ENCODE measurements around the gene SH3GL1.

Gene SH3GL1

GRCh38 chr19:4338441-4339355 lies 61.6 kb downstream of the SH3GL1 start, which contains the start of gene STAP2:
TSS of gene STAP2 (minus strand) at chr19:4338827. CDS start at chr19:4338753, 74 bp downstream.
- peak; percentile 40 for DNase-seq

GRCh38 chr19:4337906-4338440 lies 62.4 kb downstream of the SH3GL1 start:
- no peak for DNase-seq

- DNase-seq: no peak
Observed at GRCh38 chr19:4334929-4335570, 65.3 kb downstream of the SH3GL1 start.

DNA sequence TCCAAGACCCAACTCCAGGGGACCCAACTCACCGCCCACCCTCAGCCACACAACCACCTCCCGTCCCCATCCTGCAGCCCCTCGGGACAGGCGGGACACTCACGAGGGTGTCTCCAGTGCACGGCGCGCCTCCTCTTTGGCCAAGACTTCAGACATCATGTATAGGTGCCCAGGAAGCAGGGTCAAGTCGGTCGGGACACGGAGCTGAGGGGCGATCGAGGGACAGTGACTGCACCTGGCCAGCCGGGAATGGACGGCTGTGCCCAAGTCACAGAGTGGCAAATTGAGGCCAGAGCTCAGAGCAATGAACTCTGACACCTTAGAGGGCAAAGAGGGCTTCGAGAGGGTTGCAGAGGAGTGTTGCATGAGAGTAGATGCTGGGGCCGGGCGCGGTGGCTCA lies 70.5 kb downstream of the SH3GL1 start:
- DNase-seq: no peak

DNA sequence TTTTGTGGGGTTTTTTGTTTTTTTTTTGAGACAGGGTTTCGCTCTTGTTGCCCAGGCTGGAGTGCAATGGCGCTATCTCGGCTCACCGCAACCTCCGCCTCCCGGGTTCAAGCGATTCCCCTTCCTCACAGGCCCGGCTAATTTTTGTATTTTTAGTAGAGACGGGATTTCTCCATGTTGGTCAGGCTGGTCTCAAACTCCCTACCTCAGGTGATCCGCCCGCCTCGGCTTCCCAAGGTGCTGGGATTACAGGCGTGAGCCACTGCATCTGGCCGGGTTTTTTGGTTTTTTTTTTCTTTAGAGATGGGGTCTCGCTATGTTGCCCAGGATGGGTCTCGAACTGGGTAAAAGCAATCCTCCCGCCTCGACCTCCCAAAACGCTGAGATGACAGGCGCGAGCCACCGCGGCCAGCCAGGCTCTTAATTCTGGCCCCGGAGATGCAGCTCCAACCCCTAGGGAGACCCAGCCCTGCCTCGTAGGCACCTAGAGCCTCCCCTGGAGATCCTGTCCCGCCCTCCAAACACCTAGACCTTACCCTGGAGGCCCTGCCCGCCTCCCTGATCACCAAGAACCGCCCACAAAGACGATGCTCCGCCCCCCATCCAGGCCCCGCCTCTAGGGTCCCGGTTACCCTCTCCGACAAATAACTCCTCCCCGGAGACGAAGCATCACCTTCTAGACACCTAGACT lies 71.2 kb downstream of the SH3GL1 start:
- peak; percentile 11 for DNase-seq

- DNase-seq: peak; percentile 89
Observed at GRCh38 chr19:4328243-4328990, 71.9 kb downstream of the SH3GL1 start.

DNA sequence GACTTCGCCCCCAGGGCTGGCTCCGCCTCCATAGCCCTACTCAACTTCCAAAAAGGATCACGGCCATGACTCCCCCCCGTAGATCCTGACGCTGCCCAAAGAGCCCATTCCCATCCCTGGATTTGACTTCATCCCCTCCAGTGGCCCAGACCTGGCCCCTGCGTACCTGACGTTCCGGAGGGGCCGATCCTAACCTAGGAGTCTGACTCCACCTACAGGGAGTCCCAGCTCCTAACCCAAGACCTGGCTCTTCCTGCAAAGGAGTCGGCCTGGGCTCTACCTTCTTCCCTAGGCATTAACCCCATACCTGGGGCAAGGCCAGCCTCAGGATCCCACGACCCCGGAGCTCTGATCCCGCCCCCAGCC lies 72.5 kb downstream of the SH3GL1 start:
- DNase-seq: no peak

GRCh38 chr19:4327252-4327876 lies 73.0 kb downstream of the SH3GL1 start:
- peak; percentile 68 for DNase-seq

GRCh38 chr19:4326837-4327251 lies 73.5 kb downstream of the SH3GL1 start:
- DNase-seq: no peak

- no peak for DNase-seq
Observed at GRCh38 chr19:4326215-4326836, 74.0 kb downstream of the SH3GL1 start.

- DNase-seq: no peak
Observed at GRCh38 chr19:4324228-4324627, 76.1 kb downstream of the SH3GL1 start.

- no peak for DNase-seq
Observed at GRCh38 chr19:4323692-4324091, 76.7 kb downstream of the SH3GL1 start.

GRCh38 chr19:4322942-4323665 lies 77.2 kb downstream of the SH3GL1 start:
- no peak for DNase-seq

DNA sequence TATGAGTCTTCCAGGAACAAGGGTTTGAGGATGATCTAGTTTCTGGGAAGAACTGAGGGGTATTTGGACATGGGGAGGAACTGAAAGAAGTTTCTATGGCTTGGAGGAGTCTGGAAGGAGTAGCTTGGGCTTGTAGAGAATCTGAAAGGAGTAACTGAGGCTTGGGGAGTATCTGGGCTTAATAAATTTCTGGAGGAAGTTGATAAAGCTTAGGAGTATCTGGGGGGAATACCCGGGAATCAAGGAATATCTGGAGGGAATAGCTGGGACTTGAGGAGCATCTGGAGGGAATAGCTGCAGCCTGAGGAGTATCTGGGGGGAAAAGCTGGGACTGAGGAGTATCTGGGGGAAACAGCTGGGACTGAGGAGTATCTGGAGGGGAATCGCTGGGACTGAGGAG lies 79.9 kb downstream of the SH3GL1 start:
- DNase-seq: no peak

DNA sequence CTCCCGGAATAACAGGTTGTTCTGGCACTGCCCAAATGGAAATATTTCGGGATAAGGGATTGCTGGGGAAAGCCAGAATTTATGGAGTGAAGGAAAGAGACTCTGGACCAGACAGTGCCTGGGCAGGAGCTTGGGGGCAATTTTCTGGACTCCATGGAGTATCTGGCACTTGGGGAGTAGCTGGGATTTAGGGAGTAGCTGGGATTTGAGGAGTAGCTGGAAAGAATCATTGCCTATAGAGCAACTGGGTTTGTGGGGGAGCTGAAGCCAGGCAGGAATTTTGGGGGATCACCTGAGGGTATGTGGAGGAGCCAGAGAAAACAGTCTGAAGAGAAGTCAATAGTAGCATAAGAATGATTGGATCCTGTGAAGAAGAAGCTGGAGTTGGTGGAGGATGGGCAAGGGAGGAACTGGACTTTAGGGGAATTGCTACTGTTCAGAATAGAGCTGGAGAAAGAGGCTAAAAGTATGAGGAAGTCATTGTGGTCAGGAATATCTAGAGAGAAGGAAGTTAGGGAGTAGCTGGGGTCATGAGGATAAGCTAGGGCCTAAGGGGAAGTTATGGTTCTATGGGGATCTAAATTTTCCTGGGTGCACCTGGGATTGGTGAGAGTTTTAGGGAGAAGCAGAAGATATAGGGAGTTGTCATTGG lies 81.2 kb downstream of the SH3GL1 start:
- no peak for DNase-seq

DNA sequence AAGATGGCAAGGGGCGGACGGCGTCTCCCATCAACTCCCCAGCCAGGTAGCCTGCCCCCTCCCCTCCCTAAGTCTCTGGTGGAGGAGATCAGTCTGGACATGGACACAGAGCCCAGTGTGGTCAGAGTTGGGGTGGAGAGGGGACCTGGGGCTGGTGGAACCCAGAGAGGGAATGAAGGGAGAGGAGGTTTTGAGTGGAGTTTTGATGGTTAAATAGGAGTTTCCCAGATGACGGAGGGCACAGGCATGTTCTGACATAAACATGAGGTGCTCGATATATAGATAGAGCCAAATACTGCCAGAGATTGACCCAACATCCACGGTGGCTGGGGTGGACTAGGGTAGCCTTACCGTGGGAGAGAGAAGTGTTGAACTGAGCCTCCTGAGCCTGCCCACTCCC lies 81.9 kb downstream of the SH3GL1 start:
- DNase-seq: no peak

GRCh38 chr19:4316956-4317355 lies 83.4 kb downstream of the SH3GL1 start:
- DNase-seq: no peak

GRCh38 chr19:4313847-4314490 lies 86.4 kb downstream of the SH3GL1 start:
- DNase-seq: no peak
